HEK293 (cell line): ENCODE results near the gene ANKRD35.
A peak's percentile ranks its signal among the peaks of the same experiment; 100 is the strongest.

ENCODE experiments used
- CTCF ChIA-PET: fragments of 350-600 bp; formaldehyde crosslinking; extraction: SDS; loops from one replicate; lab custom pipeline; 2021; ENCODE audit warnings: antibody characterized with exemption; lab: Yijun Ruan, JAX
- POLR2A ChIA-PET: fragments of 300-600 bp; formaldehyde crosslinking; extraction: SDS; loops from one replicate; lab custom pipeline; 2020; ENCODE audit warnings: antibody characterized with exemption, inconsistent platforms; lab: Yijun Ruan, JAX
- H3K27ac ChIP-seq: fragments of 200-500 bp; sonication (Bioruptor generic); 2 replicates; pipeline ENCODE4 v1.5.1; 2014; ENCODE audit warnings: low read depth, low read length, control low read depth, inconsistent platforms; ENCODE audit errors: extremely low read depth
- H3K36me3 ChIP-seq, 2 experiments: fragments of 200-500 bp in 1 of 2; sonication (Bioruptor generic) in 1 of 2; 1 replicate in 1 of 2; 2 replicates in 1 of 2; pipeline ENCODE4 v1.5.1; 2014 to 2017; ENCODE audit warnings: inconsistent platforms in 2 of 2, low read length in 2 of 2; ENCODE audit not compliant: control insufficient read depth in 2 of 2, insufficient read depth in 1 of 2
- H3K4me1 ChIP-seq: fragments of 200-500 bp; sonication (Bioruptor generic); 2 replicates; pipeline ENCODE4 v1.5.1; 2014; ENCODE audit warnings: mild to moderate bottlenecking, low read length, inconsistent platforms; ENCODE audit not compliant: control insufficient read depth, insufficient read depth
- H3K4me3 ChIP-seq: 2 replicates; pipeline ENCODE4 v1.5.1; 2011; ENCODE audit warnings: low read depth, mild to moderate bottlenecking, control low read depth, low read length, moderate library complexity
- H3K9me3 ChIP-seq: fragments of 200-500 bp; sonication (Bioruptor generic); 2 replicates; pipeline ENCODE4 v1.5.1; 2014; ENCODE audit warnings: low read depth, low read length, inconsistent platforms; ENCODE audit not compliant: control insufficient read depth, insufficient read depth
- BCL11A ChIP-seq: fragments of 450-650 bp; formaldehyde crosslinking; IDR thresholded peaks from 2 replicates; pipeline ENCODE4 v1.5.1; 2016; ENCODE audit warnings: low read depth, missing biosample characterization, missing genetic modification characterization
- GLI4 ChIP-seq: fragments of 450-650 bp; formaldehyde crosslinking; IDR thresholded peaks from 2 replicates; pipeline ENCODE4 v1.5.1; 2016; ENCODE audit warnings: missing biosample characterization, missing genetic modification characterization
- HOXA7 ChIP-seq: sonication (generic); formaldehyde crosslinking; IDR thresholded peaks from 2 replicates; pipeline ENCODE4 v1.8.1; 2022; ENCODE audit warnings: missing genetic modification reagents, borderline replicate concordance
- MEIS1 ChIP-seq: sonication (generic); formaldehyde crosslinking; IDR thresholded peaks from 2 replicates; pipeline ENCODE4 v1.8.1; 2022; ENCODE audit warnings: missing genetic modification reagents, mild to moderate bottlenecking, borderline replicate concordance
- SETDB1 ChIP-seq: IDR thresholded peaks from one replicate; pipeline ENCODE4 v1.6.1; 2017; ENCODE audit warnings: mild to moderate bottlenecking, low read length, moderate library complexity, mixed read lengths; ENCODE audit not compliant: insufficient read length
- SP7 ChIP-seq: fragments of 450-650 bp; formaldehyde crosslinking; IDR thresholded peaks from 2 replicates; pipeline ENCODE4 v1.5.1; 2016; ENCODE audit warnings: missing biosample characterization, missing genetic modification characterization
- ZBTB17 ChIP-seq: fragments of 450-650 bp; formaldehyde crosslinking; IDR thresholded peaks from 2 replicates; pipeline ENCODE4 v1.5.1; 2016; ENCODE audit warnings: missing biosample characterization, missing genetic modification characterization
- ZFP41 ChIP-seq: fragments of 450-650 bp; formaldehyde crosslinking; IDR thresholded peaks from 2 replicates; pipeline ENCODE4 v1.5.1; 2016; ENCODE audit warnings: missing biosample characterization, missing genetic modification characterization, borderline replicate concordance
- ZNF16 ChIP-seq: fragments of 450-650 bp; formaldehyde crosslinking; IDR thresholded peaks from 2 replicates; pipeline ENCODE4 v1.5.1; 2016; ENCODE audit warnings: low read depth, missing biosample characterization, missing genetic modification characterization
- ZNF174 ChIP-seq: fragments of 450-650 bp; formaldehyde crosslinking; IDR thresholded peaks from 2 replicates; pipeline ENCODE4 v1.5.0; 2017; ENCODE audit warnings: missing biosample characterization, mild to moderate bottlenecking, missing genetic modification characterization
- ZNF335 ChIP-seq: fragments of 450-650 bp; formaldehyde crosslinking; conservative IDR thresholded peaks from 2 replicates; pipeline ENCODE4 v1.5.1; 2016; ENCODE audit warnings: missing biosample characterization, missing genetic modification characterization
- ZNF529 ChIP-seq: fragments of 450-650 bp; formaldehyde crosslinking; IDR thresholded peaks from 2 replicates; pipeline ENCODE4 v1.5.1; 2017; ENCODE audit warnings: missing genetic modification characterization, missing biosample characterization; ENCODE audit not compliant: insufficient replicate concordance
- ZNF558 ChIP-seq: fragments of 450-650 bp; formaldehyde crosslinking; IDR thresholded peaks from 2 replicates; pipeline ENCODE4 v1.5.1; 2016; ENCODE audit warnings: missing biosample characterization, missing genetic modification characterization
- ZNF585B ChIP-seq: fragments of 450-650 bp; formaldehyde crosslinking; IDR thresholded peaks from 2 replicates; pipeline ENCODE4 v1.5.1; 2016; ENCODE audit warnings: missing biosample characterization, missing genetic modification characterization
- ZNF629 ChIP-seq: fragments of 450-650 bp; formaldehyde crosslinking; IDR thresholded peaks from 2 replicates; pipeline ENCODE4 v1.5.1; 2017; ENCODE audit warnings: missing biosample characterization, missing genetic modification characterization
- ZNF701 ChIP-seq: fragments of 450-650 bp; formaldehyde crosslinking; IDR thresholded peaks from 2 replicates; pipeline ENCODE4 v1.5.1; 2016; ENCODE audit warnings: missing biosample characterization, missing genetic modification characterization
- ZNF76 ChIP-seq: fragments of 450-650 bp; formaldehyde crosslinking; IDR thresholded peaks from 2 replicates; pipeline ENCODE4; 2016; ENCODE audit warnings: low read depth, missing biosample characterization, missing genetic modification characterization, borderline replicate concordance
- TF ChIP-seq, protein P1 (sequence below): fragments of 450-650 bp; formaldehyde crosslinking; conservative IDR thresholded peaks from 2 replicates; pipeline ENCODE4 v1.5.1; 2016; ENCODE audit warnings: low read depth, missing biosample characterization, missing genetic modification characterization
- TF ChIP-seq, protein P2 (sequence below): fragments of 450-650 bp; formaldehyde crosslinking; IDR thresholded peaks from 2 replicates; pipeline ENCODE4 v1.5.1; 2016; ENCODE audit warnings: missing biosample characterization, missing genetic modification characterization, low read depth
- TF ChIP-seq, protein P3 (sequence below): fragments of 450-650 bp; formaldehyde crosslinking; IDR thresholded peaks from 2 replicates; pipeline ENCODE4 v1.5.1; 2016; ENCODE audit warnings: missing biosample characterization, missing genetic modification characterization
- TF ChIP-seq, protein P4 (sequence below): fragments of 450-650 bp; formaldehyde crosslinking; IDR thresholded peaks from 2 replicates; pipeline ENCODE4 v1.5.1; 2016; ENCODE audit warnings: missing biosample characterization, missing genetic modification characterization
- TF ChIP-seq, protein P5 (sequence below): fragments of 450-650 bp; formaldehyde crosslinking; IDR thresholded peaks from 2 replicates; pipeline ENCODE4 v1.5.1; 2017; ENCODE audit warnings: missing biosample characterization, missing genetic modification characterization

The ANKRD35 gene

DNA sequence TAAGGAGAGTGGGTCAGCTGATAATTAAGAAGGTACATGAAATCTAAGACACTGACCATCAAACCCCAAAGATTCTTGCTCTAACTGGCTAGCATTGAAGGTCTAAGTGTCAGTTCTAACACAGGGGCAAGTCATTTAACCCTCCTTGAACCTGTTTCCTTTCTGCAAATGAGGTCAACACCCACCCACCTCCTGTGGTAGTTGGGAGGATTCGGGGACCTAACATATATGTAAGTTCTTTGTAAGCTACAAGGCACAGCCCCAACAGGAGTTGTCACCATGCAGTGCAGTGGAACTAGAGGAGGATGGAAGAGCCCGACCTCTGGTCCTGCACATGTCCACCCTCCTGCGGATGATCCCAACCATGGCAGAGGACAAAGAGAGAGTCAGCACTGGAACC is 37.8 kb downstream of the ANKRD35 start:
- CTCF ChIA-PET: interaction anchor here (0.5 to 8.6 kb wide), 8 partner anchors 11 to 164 kb away, joined by 3 to 190 read pairs (median 48); partner anchors contain the start of genes ANKRD35, ITGA10, PIAS3 and POLR3C
- TF ChIP-seq HOXA7 (CRISPR knock-in tag) (no peak), ZFP41 (tag by site-specific recombination) (no peak), MEIS1 (CRISPR knock-in tag) (no peak), GLI4 (no peak), ZBTB17 (tag by site-specific recombination) (no peak), ZNF585B (no peak), ZNF629 (tag by site-specific recombination) (no peak)
- TF ChIP-seq, protein P1, sequence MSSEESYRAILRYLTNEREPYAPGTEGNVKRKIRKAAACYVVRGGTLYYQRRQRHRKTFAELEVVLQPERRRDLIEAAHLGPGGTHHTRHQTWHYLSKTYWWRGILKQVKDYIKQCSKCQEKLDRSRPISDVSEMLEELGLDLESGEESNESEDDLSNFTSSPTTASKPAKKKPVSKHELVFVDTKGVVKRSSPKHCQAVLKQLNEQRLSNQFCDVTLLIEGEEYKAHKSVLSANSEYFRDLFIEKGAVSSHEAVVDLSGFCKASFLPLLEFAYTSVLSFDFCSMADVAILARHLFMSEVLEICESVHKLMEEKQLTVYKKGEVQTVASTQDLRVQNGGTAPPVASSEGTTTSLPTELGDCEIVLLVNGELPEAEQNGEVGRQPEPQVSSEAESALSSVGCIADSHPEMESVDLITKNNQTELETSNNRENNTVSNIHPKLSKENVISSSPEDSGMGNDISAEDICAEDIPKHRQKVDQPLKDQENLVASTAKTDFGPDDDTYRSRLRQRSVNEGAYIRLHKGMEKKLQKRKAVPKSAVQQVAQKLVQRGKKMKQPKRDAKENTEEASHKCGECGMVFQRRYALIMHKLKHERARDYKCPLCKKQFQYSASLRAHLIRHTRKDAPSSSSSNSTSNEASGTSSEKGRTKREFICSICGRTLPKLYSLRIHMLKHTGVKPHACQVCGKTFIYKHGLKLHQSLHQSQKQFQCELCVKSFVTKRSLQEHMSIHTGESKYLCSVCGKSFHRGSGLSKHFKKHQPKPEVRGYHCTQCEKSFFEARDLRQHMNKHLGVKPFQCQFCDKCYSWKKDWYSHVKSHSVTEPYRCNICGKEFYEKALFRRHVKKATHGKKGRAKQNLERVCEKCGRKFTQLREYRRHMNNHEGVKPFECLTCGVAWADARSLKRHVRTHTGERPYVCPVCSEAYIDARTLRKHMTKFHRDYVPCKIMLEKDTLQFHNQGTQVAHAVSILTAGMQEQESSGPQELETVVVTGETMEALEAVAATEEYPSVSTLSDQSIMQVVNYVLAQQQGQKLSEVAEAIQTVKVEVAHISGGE: no peak
- TF ChIP-seq, protein P2, sequence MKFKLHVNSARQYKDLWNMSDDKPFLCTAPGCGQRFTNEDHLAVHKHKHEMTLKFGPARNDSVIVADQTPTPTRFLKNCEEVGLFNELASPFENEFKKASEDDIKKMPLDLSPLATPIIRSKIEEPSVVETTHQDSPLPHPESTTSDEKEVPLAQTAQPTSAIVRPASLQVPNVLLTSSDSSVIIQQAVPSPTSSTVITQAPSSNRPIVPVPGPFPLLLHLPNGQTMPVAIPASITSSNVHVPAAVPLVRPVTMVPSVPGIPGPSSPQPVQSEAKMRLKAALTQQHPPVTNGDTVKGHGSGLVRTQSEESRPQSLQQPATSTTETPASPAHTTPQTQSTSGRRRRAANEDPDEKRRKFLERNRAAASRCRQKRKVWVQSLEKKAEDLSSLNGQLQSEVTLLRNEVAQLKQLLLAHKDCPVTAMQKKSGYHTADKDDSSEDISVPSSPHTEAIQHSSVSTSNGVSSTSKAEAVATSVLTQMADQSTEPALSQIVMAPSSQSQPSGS (tag by site-specific recombination): no peak
- TF ChIP-seq, protein P3, sequence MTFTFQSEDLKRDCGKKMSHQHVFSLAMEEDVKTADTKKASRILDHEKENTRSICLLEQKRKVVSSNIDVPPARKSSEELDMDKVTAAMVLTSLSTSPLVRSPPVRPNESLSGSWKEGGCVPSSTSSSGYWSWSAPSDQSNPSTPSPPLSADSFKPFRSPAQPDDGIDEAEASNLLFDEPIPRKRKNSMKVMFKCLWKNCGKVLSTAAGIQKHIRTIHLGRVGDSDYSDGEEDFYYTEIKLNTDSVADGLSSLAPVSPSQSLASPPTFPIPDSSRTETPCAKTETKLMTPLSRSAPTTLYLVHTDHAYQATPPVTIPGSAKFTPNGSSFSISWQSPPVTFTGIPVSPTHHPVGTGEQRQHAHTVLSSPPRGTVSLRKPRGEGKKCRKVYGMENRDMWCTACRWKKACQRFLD (tag by site-specific recombination): no peak
- TF ChIP-seq, protein P4, sequence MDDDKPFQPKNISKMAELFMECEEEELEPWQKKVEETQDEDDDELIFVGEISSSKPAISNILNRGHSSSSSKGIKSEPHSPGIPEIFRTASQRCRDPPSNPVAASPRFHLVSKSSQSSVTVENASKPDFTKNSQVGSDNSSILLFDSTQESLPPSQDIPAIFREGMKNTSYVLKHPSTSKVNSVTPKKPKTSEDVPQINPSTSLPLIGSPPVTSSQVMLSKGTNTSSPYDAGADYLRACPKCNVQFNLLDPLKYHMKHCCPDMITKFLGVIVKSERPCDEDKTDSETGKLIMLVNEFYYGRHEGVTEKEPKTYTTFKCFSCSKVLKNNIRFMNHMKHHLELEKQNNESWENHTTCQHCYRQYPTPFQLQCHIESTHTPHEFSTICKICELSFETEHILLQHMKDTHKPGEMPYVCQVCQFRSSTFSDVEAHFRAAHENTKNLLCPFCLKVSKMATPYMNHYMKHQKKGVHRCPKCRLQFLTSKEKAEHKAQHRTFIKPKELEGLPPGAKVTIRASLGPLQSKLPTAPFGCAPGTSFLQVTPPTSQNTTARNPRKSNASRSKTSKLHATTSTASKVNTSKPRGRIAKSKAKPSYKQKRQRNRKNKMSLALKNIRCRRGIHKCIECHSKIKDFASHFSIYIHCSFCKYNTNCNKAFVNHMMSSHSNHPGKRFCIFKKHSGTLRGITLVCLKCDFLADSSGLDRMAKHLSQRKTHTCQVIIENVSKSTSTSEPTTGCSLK (tag by site-specific recombination): no peak
- TF ChIP-seq, protein P5, sequence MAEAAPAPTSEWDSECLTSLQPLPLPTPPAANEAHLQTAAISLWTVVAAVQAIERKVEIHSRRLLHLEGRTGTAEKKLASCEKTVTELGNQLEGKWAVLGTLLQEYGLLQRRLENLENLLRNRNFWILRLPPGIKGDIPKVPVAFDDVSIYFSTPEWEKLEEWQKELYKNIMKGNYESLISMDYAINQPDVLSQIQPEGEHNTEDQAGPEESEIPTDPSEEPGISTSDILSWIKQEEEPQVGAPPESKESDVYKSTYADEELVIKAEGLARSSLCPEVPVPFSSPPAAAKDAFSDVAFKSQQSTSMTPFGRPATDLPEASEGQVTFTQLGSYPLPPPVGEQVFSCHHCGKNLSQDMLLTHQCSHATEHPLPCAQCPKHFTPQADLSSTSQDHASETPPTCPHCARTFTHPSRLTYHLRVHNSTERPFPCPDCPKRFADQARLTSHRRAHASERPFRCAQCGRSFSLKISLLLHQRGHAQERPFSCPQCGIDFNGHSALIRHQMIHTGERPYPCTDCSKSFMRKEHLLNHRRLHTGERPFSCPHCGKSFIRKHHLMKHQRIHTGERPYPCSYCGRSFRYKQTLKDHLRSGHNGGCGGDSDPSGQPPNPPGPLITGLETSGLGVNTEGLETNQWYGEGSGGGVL: no peak
- H3K4me1 ChIP-seq: 0 out of 2 replicates have a peak, but pooled peaks cover 3% of the 10 kb centered on the region
- H3K9me3 ChIP-seq: no peaks in the 10 kb centered on the region
- POLR2A ChIA-PET: interaction anchor here (9.0 kb wide), 1 partner anchor 10 kb away, joined by 127 read pairs; the partner anchor contains the start of gene PIAS3
- H3K27ac ChIP-seq: no peak overlapping the region
- H3K36me3 ChIP-seq: peaks cover 22 to 62% of the 10 kb centered on the region in 2 experiments; a peak in 2 of 3 replicates
- H3K4me3 ChIP-seq: no peak overlapping the region

DNA sequence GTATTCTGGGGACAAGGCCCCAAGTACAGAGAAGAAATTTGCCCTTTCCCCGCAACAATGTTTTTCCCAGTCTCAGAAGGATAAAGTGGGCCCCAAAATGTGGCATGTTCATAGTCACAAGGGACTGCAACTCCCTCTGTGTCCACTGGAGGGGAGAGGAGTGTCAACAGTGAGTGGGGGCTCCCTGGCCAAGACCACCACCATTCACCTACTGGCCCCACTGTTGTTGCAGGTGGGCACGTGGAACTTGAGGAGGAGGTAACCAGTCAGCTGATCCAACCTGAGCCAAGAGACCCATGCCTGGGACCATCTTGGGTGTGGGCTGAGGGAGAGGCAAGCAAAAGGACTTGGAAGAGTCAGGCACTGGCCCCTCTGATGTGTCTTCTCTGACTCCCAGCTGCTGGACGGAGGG is 39.5 kb downstream of the ANKRD35 start:
- H3K36me3 ChIP-seq: peaks cover 16 to 64% of the 10 kb centered on the region in 2 experiments
- H3K27ac ChIP-seq: peak overlapping the region; percentile 40; the same call in 1 of the 2 replicates
- peak overlapping the region; percentile 60; the same call in 1 of the 2 replicates for H3K4me3 ChIP-seq
- H3K9me3 ChIP-seq: no peaks in the 10 kb centered on the region
- 0 out of 2 replicates have a peak, but pooled peaks cover 3% of the 10 kb centered on the region for H3K4me1 ChIP-seq
- POLR2A ChIA-PET: interaction anchor here (1.6 to 9.0 kb wide), 4 partner anchors 12 to 81 kb away, joined by 5 to 127 read pairs (median 7); partner anchors contain the start of genes PIAS3 and RBM8A
- CTCF ChIA-PET: interaction anchor here (0.8 to 8.6 kb wide), 21 partner anchors 13 to 184 kb away, joined by 3 to 190 read pairs (median 5); partner anchors contain the start of genes ANKRD34A, ITGA10, PIAS3 and POLR3GL
- no peak for TF ChIP-seq ZNF529 (tag by site-specific recombination)
- no peak for TF ChIP-seq SETDB1
- TF ChIP-seq ZNF701 (tag by site-specific recombination): no peak
- no peak for TF ChIP-seq ZNF174 (tag by site-specific recombination)
- TF ChIP-seq BCL11A (tag by site-specific recombination): no peak
- TF ChIP-seq SP7 (tag by site-specific recombination): no peak
- no peak for TF ChIP-seq ZNF335 (tag by site-specific recombination)
- TF ChIP-seq ZNF76: no peak
- TF ChIP-seq ZNF558: no peak
- TF ChIP-seq ZNF16: no peak
